ENCODE data around the gene MAN1A2.

The MAN1A2 gene

DNA sequence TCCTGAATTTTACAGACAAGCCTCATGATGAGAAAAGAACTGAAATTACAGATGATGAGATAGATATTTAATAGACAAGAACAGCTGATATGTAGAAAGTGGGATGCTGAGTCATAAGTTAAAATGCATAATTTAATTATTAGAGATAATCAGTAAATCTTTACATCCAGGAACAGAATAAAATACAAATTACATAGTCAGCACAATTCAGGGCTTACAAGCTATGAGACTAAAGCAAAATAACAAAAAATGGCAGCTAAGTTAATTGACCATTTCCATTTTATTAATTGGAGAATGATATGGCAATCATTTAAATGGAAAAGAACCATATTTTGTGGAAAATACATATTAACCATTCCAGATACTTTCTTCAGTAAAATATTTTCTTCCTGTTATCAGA is 40.2 kb upstream of the MAN1A2 start:
- in situ Hi-C loops (cut with MboI; ENCODE audit: low sequenced_read_pairs, unreplicated experiment): no loop called here
- no peak for DNase-seq (ENCODE audit: low spot score)
- TF ChIP-seq, protein P1, sequence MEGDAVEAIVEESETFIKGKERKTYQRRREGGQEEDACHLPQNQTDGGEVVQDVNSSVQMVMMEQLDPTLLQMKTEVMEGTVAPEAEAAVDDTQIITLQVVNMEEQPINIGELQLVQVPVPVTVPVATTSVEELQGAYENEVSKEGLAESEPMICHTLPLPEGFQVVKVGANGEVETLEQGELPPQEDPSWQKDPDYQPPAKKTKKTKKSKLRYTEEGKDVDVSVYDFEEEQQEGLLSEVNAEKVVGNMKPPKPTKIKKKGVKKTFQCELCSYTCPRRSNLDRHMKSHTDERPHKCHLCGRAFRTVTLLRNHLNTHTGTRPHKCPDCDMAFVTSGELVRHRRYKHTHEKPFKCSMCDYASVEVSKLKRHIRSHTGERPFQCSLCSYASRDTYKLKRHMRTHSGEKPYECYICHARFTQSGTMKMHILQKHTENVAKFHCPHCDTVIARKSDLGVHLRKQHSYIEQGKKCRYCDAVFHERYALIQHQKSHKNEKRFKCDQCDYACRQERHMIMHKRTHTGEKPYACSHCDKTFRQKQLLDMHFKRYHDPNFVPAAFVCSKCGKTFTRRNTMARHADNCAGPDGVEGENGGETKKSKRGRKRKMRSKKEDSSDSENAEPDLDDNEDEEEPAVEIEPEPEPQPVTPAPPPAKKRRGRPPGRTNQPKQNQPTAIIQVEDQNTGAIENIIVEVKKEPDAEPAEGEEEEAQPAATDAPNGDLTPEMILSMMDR (IDR thresholded peaks at IDR 0.05; ENCODE audit: borderline replicate concordance, control extremely low read depth, extremely low read depth, insufficient read depth, missing control alignments): no peak

- in situ Hi-C loops (cut with MboI; ENCODE audit: low sequenced_read_pairs, unreplicated experiment): no loop called here
- DNase-seq (ENCODE audit: low spot score): no peak
- TF ChIP-seq, protein P1 (IDR thresholded peaks at IDR 0.05; ENCODE audit: borderline replicate concordance, control extremely low read depth, extremely low read depth, insufficient read depth, missing control alignments): no peak
Observed at GRCh38 chr1:117335376-117336086, 31.7 kb upstream of the MAN1A2 start.

DNA sequence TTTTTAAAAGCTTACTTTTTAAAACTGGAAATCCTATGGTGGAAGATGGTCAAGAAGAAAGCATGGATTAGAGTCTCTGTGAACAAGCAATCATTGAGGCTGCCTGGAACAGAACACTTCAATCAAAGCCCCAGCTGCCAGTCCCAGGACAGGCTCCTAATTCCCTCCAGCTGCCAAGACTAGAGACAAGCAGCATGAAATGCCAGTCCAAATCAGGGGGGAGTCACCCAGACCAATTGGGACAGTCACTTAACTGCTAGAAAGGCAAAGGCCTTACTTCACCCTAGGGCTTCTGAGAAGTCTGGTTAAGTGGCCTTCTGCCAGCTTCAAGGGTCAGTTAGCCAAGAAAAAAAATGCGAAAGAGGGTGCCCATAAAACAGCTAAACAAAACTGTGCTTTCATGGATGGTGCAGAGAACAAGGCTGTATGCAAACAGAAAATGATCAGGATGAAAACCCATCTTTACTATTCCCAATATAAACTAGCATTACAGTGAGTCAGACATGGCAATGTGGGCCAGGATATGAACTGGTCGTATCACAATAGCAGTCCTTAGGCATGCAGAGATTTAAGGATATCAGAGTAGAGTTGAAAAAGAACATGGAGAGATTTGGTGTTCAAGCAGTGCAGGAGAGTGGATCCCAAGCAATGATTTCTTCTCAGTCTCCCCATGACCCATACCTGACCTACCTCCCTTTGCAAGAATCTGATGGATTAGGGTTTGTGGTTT is 31.0 kb upstream of the MAN1A2 start:
- DNase-seq (ENCODE audit: low spot score): no peak
- TF ChIP-seq, protein P1 (IDR thresholded peaks at IDR 0.05; ENCODE audit: borderline replicate concordance, control extremely low read depth, extremely low read depth, insufficient read depth, missing control alignments): no peak
- in situ Hi-C loops (cut with MboI; ENCODE audit: low sequenced_read_pairs, unreplicated experiment): no loop called here

DNA sequence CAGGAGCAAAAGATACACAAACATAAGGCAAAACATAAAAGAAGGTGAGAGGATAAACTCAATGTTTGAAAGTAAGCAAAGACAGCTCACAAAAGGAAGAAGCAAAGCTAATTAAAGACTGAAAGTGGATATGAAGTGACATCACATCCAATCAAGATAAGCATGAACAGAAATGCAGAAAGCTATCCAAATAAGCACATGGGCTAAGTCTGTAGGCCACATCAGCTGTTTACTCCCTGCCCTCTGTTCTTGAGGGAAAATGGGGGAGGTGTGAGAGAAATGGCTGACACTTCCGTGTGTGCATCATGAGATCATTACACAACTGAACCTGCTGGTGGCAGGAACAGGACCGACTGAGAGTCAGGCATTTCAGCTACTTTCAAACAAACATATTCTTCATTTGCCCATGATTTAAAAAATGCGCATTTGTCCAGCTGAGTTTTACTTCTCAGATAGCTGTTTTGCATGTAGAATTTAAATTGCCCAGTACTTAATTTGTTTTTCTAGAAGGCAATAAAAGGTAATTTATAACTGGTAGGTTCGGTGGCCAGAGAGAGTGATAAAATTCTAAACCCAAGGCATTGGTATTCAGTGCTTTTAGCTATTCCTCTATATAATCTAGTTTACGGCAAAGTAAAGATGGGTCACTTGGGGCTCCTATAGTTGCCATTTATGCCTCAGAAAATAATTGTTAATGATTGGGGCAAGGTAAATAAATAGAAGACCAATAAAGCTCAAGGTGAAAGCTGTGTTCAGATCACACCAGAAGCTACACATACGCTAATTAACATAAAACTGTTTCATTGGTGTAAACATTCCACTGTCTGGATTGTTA is 27.2 kb upstream of the MAN1A2 start:
- in situ Hi-C loops (cut with MboI; ENCODE audit: low sequenced_read_pairs, unreplicated experiment): no loop called here
- peak; percentile 21 for DNase-seq (ENCODE audit: low spot score)

DNA sequence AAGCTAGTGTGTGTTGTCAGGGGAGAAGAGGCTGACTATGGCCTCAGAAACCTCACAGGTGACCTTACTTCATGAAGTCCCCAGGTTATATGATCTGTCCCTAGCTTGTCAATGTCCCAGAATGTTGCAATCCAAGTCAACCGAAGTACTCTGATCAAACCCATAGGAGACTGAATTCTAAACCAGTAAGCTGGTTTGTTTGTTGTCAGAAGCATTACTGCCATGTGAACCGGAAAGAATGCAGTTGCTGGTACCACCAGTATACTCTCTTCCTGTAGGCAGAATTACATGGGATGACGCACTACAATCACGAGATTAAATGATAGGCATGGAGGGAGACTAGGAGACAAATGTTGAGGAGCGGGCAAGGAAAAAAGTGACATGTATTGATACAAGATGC is 26.1 kb upstream of the MAN1A2 start:
- in situ Hi-C loops (cut with MboI; ENCODE audit: low sequenced_read_pairs, unreplicated experiment): no loop called here
- DNase-seq (ENCODE audit: low spot score): no peak
- TF ChIP-seq, protein P1 (IDR thresholded peaks at IDR 0.05; ENCODE audit: borderline replicate concordance, control extremely low read depth, extremely low read depth, insufficient read depth, missing control alignments): no peak

More for the DNA sequence above, 27.2 kb upstream of the MAN1A2 start:
- TF ChIP-seq, protein P1 (IDR thresholded peaks at IDR 0.05; ENCODE audit: borderline replicate concordance, control extremely low read depth, extremely low read depth, insufficient read depth, missing control alignments): no peak

DNA sequence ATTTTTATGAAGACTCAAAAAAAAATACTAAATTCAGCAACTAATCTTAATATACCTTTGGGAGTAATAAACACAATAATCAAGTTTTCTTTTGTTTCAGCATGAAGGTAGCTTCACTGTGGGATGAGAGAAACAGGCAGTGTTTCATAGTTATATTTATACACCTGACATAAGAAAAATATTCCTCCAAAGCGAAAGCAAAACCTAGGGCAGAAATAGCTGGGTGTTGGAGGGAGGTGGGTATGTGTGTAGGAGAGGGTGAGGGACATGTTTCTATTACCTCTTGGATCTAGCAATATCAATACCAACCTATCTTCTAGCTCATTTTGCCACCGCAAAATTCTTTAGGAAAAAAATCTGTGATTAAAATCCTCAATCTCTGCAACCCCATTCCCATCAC is 24.9 kb upstream of the MAN1A2 start:
- DNase-seq (ENCODE audit: low spot score): no peak
- in situ Hi-C loops (cut with MboI; ENCODE audit: low sequenced_read_pairs, unreplicated experiment): no loop called here
- TF ChIP-seq, protein P1 (IDR thresholded peaks at IDR 0.05; ENCODE audit: borderline replicate concordance, control extremely low read depth, extremely low read depth, insufficient read depth, missing control alignments): no peak
